ENCODE data around the gene GFOD1. TPM values are rescaled to one million over a fixed set of nuclear protein-coding genes. Genes with fewer than 3 reads are reported as not detected.

GFOD1 gene
- total RNA-seq, 2 experiments from 2014 or later, result 22.6 to 35.0 TPM

- intact Hi-C loops (cut with micrococcal nuclease; ENCODE audit: unreplicated experiment), result no loop called here
- TF ChIP-seq CTCF (conservative IDR thresholded peaks at IDR 0.05; ENCODE audit: low read length), result no peak
These were observed 138.9 kb downstream of the GFOD1 start for GRCh38 chr6:13348334-13349113.

GRCh38 chr6:13346245-13346644 is 141.2 kb downstream of the GFOD1 start:
- H4K20me1 ChIP-seq (ENCODE audit: insufficient read depth, low read length), result no peaks in the 10 kb centered on the region
- no peak for DNase-seq (ENCODE audit: low spot score)
- no peaks in the 10 kb centered on the region; the same call in 1 of the 2 replicates for H3K36me3 ChIP-seq (ENCODE audit: insufficient read depth, low read length)
- intact Hi-C loops (cut with micrococcal nuclease; ENCODE audit: unreplicated experiment), result no loop called here
- POLR2A ChIA-PET, result interaction anchor here (0.8 kb wide), 1 partner anchor 9 kb away, joined by 3 read pairs; no protein-coding TSS in a partner anchor
- no peak overlapping the region for H3K4me2 ChIP-seq (ENCODE audit: low read length)
- no TSS peak for BruUV-seq (replicated peaks)
- no peak overlapping the region for H3K4me3 ChIP-seq (ENCODE audit: low read depth, low read length, poor library complexity, severe bottlenecking)
- no peaks in the 10 kb centered on the region for H3K4me1 ChIP-seq (ENCODE audit: insufficient read depth, low read length, poor library complexity, severe bottlenecking)
- no peaks in the 10 kb centered on the region for H3K79me2 ChIP-seq (ENCODE audit: insufficient read depth, low read depth, low read length)
- H3K9me2 ChIP-seq (ENCODE audit: insufficient read depth, low read length), result no peaks in the 10 kb centered on the region
- H2AFZ ChIP-seq (ENCODE audit: low read length), result no peak overlapping the region
- H3K9me3 ChIP-seq (ENCODE audit: low read length), result no peaks in the 10 kb centered on the region
- TF ChIP-seq EZH2phosphoT487 (IDR thresholded peaks at IDR 0.05; ENCODE audit: borderline replicate concordance, low read depth, low read length), result no peak
- CTCF ChIA-PET (ENCODE audit: unreplicated experiment), result interaction anchor here (0.8 kb wide), 1 partner anchor 14 kb away, joined by 3 read pairs; no protein-coding TSS in a partner anchor
- no peak overlapping the region for H3K27ac ChIP-seq (ENCODE audit: low read depth, low read length, poor library complexity, severe bottlenecking)

More at GRCh38 chr6:13348334-13349113, 138.9 kb downstream of the GFOD1 start:
- Histone ChIP-seq H4K20me1 (ENCODE audit: insufficient read depth, low read length) (no peaks in the 10 kb centered on the region), H3K27ac (ENCODE audit: low read depth, low read length, poor library complexity, severe bottlenecking) (no peak overlapping the region), H3K4me3 (ENCODE audit: low read depth, low read length, poor library complexity, severe bottlenecking) (no peak overlapping the region), H3K9me3 (ENCODE audit: low read length) (no peaks in the 10 kb centered on the region), H3K4me1 (ENCODE audit: insufficient read depth, low read length, poor library complexity, severe bottlenecking) (peaks cover under 1% of the 10 kb centered on the region), H3K9me2 (ENCODE audit: insufficient read depth, low read length) (no peaks in the 10 kb centered on the region), H3K4me2 (ENCODE audit: low read length) (no peak overlapping the region), H3K79me2 (ENCODE audit: insufficient read depth, low read depth, low read length) (no peaks in the 10 kb centered on the region), H3K36me3 (ENCODE audit: insufficient read depth, low read length) (no peaks in the 10 kb centered on the region), H2AFZ (ENCODE audit: low read length) (no peak overlapping the region)
- BruUV-seq (replicated peaks), result no TSS peak
- CTCF ChIA-PET (ENCODE audit: unreplicated experiment), result no interaction called here
- no peak for DNase-seq (ENCODE audit: low spot score)
- POLR2A ChIA-PET, result interaction anchor here (0.7 to 1.8 kb wide), 3 partner anchors 9 to 79 kb away, joined by 4 read pairs; no protein-coding TSS in a partner anchor

- Histone ChIP-seq H2AFZ (ENCODE audit: low read length) (no peak overlapping the region), H3K4me2 (ENCODE audit: low read length) (no peak overlapping the region), H3K79me2 (ENCODE audit: insufficient read depth, low read depth, low read length) (no peaks in the 10 kb centered on the region), H3K9me3 (ENCODE audit: low read length) (no peaks in the 10 kb centered on the region), H3K27ac (ENCODE audit: low read depth, low read length, poor library complexity, severe bottlenecking) (no peak overlapping the region), H3K4me1 (ENCODE audit: insufficient read depth, low read length, poor library complexity, severe bottlenecking) (peaks cover 16% of the 10 kb centered on the region), H3K9me2 (ENCODE audit: insufficient read depth, low read length) (no peaks in the 10 kb centered on the region), H3K36me3 (ENCODE audit: insufficient read depth, low read length) (no peaks in the 10 kb centered on the region; the same call in 1 of the 2 replicates), H3K4me3 (ENCODE audit: low read depth, low read length, poor library complexity, severe bottlenecking) (no peak overlapping the region), H4K20me1 (ENCODE audit: insufficient read depth, low read length) (no peaks in the 10 kb centered on the region)
- CTCF ChIA-PET (ENCODE audit: unreplicated experiment), result no interaction called here
- no TSS peak for BruUV-seq (replicated peaks)
- TF ChIP-seq EZH2phosphoT487 (IDR thresholded peaks at IDR 0.05; ENCODE audit: borderline replicate concordance, low read depth, low read length), result no peak
- TF ChIP-seq CTCF (conservative IDR thresholded peaks at IDR 0.05; ENCODE audit: low read length), result no peak
- DNase-seq (ENCODE audit: low spot score), result no peak
- POLR2A ChIA-PET, result interaction anchor here (0.6 to 1.3 kb wide), 2 partner anchors 13 to 33 kb away, joined by 4 to 6 read pairs; no protein-coding TSS in a partner anchor
- intact Hi-C loops (cut with micrococcal nuclease; ENCODE audit: unreplicated experiment), result no loop called here
These were observed 144.9 kb downstream of the GFOD1 start for GRCh38 chr6:13342414-13343019.

Measured in OCI-LY7 (cell line).